NB4 (cell line): ENCODE measurements around the gene SCAP.

ENCODE experiments used
- DNase-seq: peaks from one replicate; pipeline ENCODE4 v3.0.0; 2010; ENCODE audit warnings: low read depth
- H3K4me3 ChIP-seq: one replicate; pipeline ENCODE4 v1.5.1; 2011; ENCODE audit warnings: mild to moderate bottlenecking, low read depth, low read length, moderate library complexity
- MYC ChIP-seq: IDR thresholded peaks from 2 replicates; pipeline ENCODE4 v1.6.1; 2011; ENCODE audit warnings: low read depth, low read length
- POLR2A ChIP-seq: IDR thresholded peaks from 2 replicates; pipeline ENCODE4 v1.6.1; 2011; ENCODE audit warnings: mild to moderate bottlenecking; ENCODE audit not compliant: insufficient read length; ENCODE audit errors: extremely low read depth
- TF ChIP-seq, protein P1 (sequence below): IDR thresholded peaks from 2 replicates; pipeline ENCODE4 v1.6.1; 2011; ENCODE audit warnings: low read depth, low read length
- TF ChIP-seq, protein P2 (sequence below): IDR thresholded peaks from one replicate; pipeline ENCODE4 v1.5.1; 2012; ENCODE audit warnings: low read depth, low read length

SCAP gene

DNA sequence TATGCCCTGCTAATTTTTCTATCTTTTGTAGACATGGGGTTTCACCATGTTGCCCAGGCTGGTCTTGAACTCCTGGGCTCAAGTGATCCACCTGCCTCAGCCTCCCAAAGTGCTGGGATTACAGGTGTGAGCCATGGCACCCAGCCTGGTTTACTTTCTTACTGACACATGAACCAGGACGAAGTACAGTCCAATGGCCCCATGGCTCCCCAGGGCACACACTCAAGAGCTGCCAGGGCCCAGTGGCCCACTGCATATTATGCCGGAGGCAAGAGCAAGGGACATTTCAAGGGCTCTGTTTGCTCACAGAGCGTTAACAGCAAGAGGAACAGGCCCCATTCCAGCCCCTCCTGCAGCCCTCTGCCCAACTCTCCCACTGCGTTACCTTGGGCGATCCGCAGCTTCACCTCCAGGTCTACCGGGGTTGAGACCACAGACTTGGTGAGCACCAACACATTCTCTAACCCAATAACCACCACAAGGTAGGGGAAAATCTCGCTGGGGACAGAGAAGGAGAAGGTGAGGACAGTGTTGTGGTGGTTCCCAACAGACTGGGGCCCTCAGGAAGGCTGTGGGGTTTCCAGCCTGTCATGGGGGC lies 52.1 kb downstream of the SCAP start:
- DNase-seq: no peak
- TF ChIP-seq, protein P1, sequence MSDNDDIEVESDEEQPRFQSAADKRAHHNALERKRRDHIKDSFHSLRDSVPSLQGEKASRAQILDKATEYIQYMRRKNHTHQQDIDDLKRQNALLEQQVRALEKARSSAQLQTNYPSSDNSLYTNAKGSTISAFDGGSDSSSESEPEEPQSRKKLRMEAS: no peak
- TF ChIP-seq MYC (no peak), POLR2A (no peak)
- TF ChIP-seq, protein P2, sequence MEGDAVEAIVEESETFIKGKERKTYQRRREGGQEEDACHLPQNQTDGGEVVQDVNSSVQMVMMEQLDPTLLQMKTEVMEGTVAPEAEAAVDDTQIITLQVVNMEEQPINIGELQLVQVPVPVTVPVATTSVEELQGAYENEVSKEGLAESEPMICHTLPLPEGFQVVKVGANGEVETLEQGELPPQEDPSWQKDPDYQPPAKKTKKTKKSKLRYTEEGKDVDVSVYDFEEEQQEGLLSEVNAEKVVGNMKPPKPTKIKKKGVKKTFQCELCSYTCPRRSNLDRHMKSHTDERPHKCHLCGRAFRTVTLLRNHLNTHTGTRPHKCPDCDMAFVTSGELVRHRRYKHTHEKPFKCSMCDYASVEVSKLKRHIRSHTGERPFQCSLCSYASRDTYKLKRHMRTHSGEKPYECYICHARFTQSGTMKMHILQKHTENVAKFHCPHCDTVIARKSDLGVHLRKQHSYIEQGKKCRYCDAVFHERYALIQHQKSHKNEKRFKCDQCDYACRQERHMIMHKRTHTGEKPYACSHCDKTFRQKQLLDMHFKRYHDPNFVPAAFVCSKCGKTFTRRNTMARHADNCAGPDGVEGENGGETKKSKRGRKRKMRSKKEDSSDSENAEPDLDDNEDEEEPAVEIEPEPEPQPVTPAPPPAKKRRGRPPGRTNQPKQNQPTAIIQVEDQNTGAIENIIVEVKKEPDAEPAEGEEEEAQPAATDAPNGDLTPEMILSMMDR: no peak
- no peak overlapping the region for H3K4me3 ChIP-seq

DNA sequence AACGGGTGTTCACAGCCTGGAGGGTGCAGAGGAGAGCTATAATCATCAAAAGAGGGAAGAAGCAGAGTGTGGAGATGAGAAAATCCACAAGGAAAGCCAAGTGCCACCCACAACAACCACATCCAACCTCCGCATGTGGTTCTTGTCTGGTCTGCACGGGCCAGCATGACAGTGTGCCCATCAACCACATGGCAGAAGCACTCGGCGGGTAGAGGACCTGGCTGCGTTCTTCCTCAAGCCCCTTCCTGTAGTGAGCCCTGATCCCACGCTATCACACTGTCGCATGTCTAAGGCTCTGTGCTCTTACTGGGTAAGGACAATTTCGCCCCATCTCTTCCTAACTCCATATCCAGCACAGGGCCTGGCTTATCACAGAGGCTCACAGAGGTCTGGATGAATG lies 53.0 kb downstream of the SCAP start:
- no peak overlapping the region for H3K4me3 ChIP-seq
- no peak for TF ChIP-seq POLR2A
- TF ChIP-seq, protein P2: no peak
- TF ChIP-seq MYC: no peak
- TF ChIP-seq, protein P1: no peak
- DNase-seq: no peak

DNA sequence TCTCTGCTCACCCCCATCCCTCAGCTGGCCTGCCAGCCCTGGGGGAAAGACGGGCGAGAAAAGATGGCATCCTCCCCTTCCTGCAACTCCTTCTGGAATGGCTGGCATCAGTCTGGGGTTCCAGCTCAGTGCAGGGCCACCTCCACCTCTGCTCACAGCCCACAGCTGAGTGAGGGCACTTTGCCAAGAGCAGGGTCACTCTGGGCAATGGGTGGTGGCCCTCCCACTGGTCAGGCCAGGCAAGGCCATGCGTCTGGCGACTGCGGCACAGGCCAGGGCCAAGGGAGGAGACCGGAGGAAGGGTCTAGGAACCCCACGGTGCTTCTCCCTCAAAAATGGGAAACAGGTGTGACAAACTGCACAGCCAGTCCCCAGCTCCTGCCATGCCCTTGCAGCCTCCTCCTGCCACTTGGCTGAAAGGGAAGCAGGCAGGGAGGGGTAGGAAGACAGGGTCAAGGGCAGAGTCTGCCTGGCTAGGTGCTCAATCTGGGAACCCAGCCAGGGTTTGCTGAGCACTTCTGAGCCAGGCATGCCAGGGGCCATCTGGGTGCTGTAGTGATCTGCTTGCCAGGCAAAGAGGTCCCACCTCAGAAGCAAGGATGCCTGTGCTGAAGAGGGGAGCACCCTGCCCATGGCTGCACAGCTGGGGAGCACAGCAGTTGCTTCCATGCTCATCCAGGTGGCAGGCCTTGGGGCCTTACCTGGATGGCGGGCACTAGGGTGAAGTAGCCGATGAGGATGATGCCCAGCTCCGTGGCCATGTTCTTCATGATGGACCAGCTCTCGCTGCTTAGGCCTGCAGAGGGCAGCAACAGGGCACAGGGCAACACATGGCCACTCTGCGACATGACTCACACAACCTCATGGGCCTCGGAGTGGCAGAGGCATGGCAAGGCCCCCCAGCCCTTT lies 53.7 kb downstream of the SCAP start:
- TF ChIP-seq MYC (peak; percentile 92), POLR2A (no peak)
- TF ChIP-seq, protein P2: peak; percentile 33
- TF ChIP-seq, protein P1: peak; percentile 85
- H3K4me3 ChIP-seq: no peak overlapping the region
- DNase-seq: peak; percentile 61

DNA sequence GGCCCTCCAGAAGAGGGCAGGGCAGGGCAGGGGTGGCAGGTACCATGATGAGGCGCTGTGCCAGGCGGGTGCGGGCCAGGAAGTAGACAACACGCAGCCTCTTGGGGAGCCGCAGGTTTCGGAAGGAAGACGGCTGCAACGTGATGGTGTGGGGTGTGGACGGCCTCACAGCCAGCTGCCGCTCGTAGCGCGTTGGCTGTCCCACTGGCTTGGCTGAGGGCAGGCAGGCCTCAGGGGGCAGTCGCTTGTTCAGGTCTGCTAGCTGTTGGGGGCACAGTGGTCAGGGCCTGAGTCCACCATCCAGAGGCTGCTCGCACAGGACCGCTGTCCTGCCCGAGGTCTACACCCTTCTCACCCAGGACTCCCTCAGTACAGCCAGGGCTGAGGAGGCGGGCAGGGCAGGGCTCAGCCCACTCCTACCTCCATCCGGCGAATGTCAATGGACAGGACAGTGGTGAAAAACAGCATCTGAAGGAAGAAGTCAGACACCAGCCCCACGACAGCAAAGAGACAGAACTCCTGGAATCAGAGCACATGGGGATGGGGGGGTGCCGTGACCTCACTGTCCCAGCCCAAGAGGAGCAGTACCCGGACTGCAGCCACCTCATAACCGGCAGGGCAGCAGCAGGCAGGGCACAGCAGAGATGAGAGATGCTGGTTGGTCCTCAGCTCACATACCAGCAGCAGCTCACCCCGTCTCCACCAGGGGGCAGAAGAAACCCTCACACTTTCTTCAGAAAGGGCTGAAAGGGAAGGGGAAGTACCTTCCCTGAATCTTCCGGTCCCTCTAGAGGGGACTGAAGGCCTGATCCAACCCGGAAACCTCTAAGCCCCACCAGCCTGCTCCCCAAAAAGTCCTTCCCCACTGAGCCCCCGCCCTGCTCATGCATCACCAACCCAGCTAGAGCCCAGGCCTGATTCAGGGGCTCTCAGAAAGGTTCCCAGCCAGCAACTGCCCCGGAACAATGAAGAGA lies 54.9 kb downstream of the SCAP start:
- H3K4me3 ChIP-seq: no peak overlapping the region
- TF ChIP-seq, protein P2: peak; percentile 91
- TF ChIP-seq POLR2A (peak; percentile 18), MYC (no peak)
- TF ChIP-seq, protein P1: 0 out of 2 replicates have a peak, but pooled peaks have one; percentile 20
- DNase-seq: peak; percentile 90

DNA sequence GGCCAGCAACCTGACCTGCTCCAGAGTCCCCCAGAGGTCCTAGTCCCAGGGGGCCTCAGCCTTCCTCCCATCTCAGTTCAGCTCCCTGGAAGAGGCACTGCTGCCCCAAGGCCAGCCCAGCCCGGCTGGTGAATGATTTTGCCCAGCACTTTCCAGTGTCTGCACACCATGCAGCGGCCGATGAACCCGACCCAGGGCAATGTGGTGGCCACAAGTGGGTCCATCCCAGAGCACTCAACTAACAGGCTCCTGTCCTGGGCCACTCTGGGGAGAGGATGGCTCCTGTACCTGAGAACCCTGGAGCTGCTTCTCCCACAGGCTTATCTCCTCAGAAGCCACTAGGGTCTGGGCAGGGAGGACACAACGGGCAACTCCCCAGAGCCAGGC lies 55.7 kb downstream of the SCAP start:
- no peak overlapping the region for H3K4me3 ChIP-seq
- no peak for DNase-seq
- TF ChIP-seq, protein P1: no peak
- no peak for TF ChIP-seq POLR2A
- TF ChIP-seq, protein P2: no peak
- TF ChIP-seq MYC: no peak
